NCI-H69 (cell line): Measurements from ENCODE around the gene BRD2.
A peak's percentile ranks its signal among the peaks of the same experiment; 100 is the strongest.

Experiments
- DNase-seq: peaks from one replicate; lab custom pipeline; 2025; lab: John Stamatoyannopoulos, UW

BRD2 gene

DNA sequence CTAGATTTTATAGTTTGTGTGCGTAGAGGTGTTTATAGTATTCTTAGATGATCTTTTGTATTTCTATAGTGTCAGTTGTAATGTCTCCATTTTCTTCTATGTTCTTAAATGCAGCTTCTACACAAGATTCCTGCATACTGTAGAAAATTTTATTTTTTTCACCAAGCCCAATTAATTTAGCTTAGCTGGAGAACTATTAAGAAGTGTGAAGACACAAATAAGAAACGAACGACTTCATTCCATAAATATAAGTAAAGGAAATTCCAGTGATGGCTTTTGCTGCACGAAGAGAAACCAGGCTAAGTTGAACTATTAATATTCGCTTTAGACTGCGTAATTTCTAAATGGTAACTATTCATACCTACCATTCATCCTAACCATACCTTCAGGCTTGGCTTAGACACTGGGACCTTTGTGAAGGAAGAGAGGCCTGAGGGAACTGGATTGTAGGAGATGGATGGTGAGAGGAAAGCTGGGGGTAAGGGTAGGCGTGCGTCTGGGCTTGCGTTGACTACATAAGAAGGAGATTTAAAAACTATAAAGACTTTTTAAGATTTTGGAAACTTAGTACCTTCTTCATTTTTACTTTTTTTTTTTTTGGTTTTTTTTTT lies 25.1 kb downstream of the BRD2 start:
- no peak for DNase-seq

DNA sequence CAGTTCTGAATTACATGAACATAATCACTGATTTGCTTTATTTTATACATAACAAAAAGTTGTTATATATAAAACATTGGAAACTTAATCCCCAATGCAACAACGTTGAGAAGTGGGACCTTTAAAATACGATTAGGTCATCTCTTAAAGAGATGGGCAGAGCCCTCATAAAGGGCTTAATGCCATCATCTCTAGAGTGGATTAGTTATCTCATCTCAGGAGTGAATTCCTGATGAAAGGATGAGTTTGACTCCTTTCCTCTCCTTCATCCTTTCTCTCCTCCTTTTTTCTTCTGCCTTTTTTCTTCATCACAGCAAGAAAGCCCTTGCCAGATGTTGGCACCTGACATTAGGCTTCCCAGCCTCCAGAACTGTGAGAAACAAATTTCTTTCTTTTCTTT lies 27.1 kb downstream of the BRD2 start:
- no peak for DNase-seq

DNA sequence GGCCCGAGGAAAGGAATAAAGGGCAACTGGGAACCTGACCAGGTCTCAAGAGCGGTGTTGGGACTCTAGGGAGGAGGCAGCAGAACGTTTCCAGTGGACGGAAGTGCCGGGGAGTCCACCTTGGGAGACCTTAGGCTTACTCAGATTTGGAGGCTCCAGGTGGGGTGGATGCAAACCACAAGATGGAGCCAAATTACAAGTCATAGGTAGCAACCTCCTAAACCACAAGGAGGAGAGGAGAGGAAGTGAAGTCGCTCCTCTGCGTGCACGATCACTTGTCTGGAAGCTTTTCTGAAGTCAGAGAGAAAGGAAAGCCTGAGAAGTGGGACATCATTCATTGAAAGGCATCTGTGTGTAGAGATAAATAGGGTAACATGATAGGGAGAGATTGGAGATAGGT lies 31.7 kb downstream of the BRD2 start:
- peak; percentile 56 for DNase-seq

DNA sequence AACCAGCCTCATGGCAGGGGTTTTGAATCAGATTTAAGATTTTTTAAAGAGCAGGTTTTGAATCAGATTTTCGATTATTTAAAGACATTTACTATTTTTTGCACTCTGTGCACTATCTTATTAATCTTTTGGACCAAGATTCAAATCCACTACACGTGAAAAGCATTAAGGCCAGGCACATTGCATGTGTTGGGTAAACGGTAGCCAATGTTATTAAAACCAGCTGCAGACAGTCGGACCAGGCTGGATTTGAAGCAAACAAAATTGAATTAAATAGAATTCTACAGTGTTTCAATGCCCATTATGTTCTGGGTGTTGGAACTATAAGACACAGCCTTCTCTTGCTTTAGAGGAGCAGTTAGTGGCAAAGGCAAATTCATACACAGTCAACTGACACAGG lies 33.3 kb downstream of the BRD2 start:
- DNase-seq = no peak

DNA sequence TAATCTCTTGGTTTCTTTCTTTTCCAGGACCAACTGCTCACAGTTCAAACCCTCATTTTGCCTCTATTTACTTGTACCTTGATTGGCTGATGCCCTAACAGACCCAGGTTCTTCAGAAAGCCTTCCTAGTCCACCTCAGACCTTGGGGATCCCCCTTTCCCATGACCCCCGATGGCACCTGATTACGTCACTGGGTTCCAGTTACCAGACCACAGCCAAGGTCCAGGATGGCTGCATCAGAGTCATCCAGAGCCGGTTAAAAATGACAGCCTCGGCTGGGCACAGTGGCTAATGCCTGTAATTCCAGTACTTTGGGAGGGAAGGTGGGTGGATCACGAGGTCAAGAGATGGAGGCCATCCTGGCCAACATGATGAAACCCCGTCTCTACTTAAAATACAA lies 36.5 kb downstream of the BRD2 start:
- DNase-seq = no peak

DNA sequence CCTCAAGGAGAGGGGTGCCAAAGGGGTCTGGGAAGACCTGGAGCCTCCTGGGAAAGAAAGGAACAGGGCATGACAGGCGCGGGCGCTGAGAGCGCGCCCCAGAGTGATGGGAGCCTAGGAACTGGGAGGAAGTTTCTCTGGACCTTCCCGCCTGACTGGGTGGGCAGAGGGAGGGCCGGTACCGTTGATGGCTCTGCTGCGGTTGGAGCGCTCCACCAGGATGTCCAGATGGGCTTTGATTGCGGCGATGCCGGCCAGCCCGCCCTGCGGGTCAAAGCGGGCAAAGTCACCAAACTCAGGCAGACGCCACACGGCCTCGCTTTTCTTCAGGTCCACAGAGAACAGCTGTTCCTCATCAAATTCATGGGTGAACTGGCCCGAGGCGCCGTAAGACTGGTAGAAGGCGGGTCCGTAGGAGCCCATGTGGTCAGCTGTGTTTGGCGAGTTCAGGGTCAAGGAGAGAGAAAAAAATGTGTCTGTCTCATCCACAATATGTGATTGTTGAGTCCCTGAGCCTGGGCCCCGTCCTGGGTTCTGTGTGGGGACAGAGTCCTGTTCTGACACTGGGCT lies 39.5 kb downstream of the BRD2 start:
- DNase-seq = peak; percentile 51

DNA sequence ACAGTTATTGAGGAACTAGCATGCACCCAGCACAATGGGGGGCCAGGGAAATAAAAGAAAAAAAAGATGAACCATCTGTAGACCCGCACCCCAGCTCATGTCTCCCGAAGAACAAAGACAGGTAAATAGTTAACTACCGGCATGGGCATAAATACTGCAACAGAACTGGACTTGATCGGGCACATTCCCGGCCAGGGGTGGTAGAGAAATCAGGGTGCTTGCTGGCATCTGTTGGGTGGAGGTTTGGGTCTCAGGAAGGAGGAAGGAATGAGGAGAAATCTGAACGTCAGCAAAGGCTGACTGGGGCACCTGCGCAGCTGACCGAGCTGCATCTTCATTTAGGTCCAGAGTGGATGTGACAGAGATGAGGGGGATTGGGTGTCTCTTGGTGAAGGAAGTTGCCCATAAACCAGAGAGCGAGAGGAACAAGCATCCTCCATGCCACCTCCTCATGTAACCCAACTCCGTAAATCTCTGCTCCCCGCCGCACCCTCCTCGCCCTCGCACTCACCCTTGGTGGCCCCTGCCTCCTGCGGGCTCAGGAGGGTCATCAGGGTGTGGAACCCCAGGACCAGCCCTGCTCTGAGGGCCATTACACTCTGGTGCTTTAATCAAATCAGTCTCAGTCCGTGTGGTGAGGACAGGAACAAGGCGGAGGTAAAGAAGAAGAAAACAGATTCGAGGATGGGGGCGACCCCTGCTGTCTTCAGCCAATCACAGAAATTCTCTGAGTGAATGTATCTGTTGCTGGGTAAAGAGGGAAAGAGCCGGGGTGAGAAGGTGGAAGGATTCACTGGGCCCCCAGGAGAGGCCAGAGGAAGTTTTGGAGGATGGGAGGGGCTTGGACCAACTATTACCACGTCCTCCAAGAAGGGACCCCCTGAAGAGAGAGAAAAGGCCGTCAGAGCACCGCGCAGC lies 40.8 kb downstream of the BRD2 start, which contains the start of gene HLA-DOA:
HLA-DOA (minus strand) TSS at position 648 of the 918 bp plus-strand sequence.
- peak; percentile 24 for DNase-seq

DNA sequence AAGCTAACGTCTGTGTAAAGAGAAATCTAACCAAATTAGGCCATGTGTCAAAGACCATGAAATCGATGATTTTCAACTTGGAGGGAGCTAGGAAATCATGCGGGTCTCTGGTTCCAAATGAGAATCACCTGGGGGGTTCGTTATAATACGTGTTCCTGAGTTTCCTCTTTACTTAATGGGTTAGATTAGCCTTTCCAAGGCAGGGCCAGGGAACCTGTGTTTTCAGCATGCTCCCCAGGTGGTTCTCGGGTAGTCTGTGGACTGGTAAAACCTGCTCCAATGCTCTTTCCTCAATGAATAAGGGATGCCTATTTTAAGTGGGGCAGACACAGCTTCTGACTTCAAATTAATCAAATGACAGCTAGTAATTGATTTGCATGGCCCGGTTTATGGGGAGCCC lies 42.0 kb downstream of the BRD2 start:
- no peak for DNase-seq

DNA sequence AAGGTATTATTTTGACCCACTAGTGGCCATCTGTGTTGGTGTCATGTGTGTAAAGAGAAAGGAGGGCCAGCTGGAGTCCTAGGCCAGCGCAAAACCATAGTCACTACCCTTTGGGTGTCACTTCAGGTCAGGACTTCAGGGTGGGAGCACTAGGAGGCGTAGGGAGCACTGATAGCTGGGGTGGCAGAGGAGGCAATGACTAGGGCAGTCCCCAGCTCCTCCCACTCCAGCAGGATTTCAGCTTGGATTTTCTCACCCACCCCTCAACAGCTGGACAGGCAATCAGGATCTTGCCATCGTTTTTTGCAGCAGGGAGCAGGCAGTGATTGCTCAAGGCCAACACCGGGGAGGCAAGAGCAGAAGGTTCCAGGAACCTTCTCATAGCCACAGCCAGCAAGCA lies 45.2 kb downstream of the BRD2 start:
- peak; percentile 12 for DNase-seq

DNA sequence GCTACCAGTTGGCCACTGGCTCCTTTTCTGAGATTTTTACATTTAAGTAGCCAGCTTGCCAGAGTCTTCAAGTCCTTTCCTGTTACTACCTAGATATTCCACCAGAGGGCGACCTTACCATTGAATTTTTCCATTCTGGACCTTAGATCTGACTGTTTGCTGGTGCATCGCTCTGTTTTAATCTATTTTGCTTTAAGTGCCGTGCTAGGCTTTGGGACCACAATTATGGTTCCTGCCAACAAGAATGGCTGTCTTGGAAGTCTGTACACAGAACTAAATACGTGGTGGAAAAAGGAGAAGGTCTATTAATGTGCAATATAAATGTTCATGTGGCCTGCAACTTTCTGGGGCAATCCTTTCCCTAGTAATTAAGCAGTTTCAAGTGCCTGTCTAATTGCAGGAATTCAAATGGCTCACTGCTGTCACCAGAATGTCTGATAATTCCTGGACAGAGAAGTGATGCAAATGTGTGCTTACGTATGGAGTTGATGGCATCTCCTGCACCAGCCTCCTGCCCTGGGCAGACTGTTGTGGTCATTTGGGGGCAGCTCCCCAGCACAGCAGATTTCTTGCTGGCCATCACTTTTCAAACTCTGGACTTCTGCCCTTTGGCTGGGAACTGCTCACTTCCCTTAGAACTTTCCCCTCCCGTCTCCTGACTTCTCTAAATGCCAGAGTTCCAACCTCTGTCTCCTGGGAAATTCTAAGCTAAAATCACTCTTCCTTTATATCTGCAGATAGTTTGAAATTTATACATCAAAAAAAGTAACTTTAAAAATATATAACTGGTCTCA lies 46.6 kb downstream of the BRD2 start:
- peak; percentile 77 for DNase-seq

DNA sequence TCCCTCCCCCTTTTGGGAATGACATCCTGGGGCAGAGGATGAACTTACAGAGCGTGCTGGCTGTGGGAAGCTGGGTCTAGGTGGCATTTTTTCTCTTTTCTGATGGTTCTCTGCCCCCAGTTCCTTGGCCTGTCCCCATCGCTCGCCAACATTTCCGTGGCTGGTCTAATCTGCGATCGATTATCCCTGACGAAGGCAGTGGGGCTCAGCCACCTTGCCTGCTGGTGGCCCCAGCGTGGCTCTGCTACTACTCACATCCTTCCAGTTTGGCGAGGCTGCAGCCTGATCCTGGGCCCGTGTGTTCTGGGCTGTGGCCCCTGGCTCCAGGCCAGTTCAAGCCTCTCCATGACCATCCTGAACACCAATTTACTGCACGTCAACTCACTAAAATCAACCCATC lies 47.4 kb downstream of the BRD2 start:
- no peak for DNase-seq

DNA sequence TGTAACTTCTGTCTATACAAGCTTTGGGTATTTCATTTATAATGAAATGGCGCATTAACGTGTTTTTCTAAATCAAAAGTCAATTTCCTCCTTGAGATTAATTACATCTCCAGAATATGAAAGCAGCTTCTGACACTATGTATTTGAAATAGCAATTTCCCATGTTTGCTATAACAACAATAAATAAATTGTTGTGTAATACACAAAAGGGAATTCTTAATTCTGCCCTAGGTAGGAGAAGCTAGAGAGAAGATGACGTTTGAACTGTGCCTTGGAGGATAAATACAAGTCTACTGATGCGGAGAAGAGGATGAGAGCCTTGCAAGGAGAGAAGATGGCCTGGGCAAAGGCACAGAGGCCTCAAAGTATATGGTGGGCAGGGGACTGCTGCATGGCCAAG lies 48.6 kb downstream of the BRD2 start:
- DNase-seq = no peak

DNA sequence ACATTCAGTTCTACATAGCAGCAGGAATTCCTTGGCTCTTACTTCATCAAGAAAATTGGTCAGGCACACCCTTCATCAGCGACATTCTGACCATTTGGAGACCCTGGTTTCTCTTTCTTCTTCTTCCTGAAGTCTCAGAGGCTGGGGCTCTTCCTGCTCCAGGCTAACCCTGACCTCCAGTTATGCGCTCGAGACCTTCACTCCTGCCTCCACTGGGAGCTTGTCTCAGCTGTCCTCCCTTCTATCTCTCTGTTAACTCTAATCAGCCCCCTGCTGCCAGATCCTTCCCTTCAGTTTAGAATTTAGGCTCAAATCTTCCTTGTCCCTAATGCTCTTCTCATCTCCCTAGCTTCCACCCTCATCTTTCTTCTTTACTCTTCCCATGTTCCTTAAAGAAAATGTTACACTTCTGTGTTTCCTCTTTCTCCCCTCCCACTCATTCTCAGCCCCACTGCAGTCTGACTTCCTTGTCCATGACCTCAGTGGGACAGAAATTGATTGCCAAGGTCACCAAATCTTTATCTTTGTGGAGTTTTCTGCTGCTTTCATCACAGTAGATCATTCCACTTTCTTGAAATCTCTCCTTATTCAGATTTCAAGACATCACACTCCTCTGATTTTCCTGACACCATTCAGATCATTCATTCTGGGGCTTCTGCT lies 49.4 kb downstream of the BRD2 start:
- DNase-seq = no peak

DNA sequence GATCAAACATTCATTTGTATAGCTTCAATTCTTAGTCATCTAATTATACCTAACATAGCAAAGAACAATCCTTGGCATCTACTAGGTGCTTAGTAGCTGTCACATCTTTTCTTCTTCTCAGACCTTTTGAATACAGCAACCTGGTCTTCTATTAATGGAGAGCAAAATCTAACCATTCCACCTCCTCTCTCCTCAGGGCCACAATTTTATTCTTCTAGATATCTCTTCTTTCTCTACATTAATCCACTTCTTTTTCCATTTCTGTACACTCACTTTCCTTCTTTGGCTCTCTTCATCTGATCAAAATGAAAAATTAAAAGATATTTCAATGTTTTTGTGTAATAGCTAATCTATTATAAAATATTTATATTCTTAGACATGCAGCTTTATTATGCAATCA lies 50.0 kb downstream of the BRD2 start:
- DNase-seq = peak; percentile 61

DNA sequence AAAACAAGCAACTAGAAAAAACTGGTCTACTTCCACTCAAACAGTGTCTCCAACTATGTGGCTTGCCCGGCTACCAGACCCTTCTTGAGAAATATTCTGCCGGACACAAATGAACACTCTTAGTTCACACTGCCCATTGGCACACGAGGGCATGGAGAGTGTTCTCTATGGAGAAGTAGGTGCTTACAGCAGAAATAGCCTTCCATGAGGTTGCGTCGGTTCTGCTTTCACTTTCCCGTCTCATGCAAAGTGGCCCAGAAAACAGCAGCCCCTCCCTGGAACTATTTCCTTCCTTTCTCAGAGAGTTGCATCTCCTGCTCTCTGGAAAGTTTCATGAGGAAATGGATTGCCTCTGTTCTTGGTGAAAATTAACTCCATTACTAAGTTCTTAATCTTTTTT lies 50.5 kb downstream of the BRD2 start:
- peak; percentile 15 for DNase-seq

DNA sequence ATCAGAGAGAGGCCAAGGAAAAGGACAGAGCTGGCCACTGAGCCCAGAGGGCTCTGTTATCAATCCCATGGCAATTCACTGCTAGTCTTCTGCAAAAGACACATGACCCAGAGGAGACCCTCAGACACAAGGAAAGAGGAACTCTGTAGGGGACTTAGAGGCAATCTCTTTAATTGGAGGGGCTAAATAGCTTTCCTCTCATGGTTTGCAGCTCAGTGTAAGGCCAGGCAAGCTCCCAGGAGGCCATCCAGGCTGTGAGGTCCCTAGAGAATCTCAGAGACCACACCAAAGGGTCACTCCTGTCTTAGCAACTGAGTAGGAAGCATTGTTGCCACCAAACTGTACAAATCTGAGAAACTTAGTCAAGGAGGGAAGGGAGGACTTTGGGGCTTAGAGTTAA lies 51.0 kb downstream of the BRD2 start:
- no peak for DNase-seq

DNA sequence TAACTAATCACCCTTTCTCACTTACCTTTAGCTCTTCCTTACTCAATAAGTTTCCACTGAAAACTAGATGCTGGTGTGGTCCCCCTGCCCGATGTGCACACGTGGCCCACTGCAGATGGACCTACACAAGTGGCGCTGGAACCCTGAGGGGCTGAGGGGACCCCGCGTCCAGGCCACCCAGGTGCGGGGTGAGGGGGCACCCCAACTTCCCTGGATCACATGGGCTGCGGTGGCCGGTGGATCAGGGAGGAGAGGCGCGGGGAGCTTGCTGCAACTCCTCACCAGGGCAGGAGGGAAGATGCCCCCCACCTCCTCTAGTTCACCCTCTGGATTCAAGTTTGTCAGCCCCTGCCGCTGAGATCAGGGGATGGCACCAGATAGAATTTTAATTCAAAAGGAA lies 53.5 kb downstream of the BRD2 start:
- no peak for DNase-seq

DNA sequence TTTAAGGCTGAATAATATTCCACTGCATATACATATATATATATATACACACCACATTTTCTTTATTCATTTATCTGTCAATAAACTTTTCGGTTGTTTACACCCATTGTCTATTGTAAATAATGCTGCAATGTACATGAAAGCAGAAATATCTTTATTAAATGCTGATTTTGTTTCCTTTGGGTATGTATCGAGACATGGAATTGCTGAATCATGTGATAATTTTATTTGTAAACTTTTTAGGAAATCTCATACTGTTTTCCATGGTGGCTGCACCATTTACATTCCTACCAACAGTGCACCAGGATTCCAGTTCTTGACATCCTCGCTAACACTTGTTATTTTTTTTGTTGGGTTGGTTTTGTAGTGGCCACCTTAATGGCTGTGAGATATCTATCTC lies 55.1 kb downstream of the BRD2 start:
- no peak for DNase-seq

DNA sequence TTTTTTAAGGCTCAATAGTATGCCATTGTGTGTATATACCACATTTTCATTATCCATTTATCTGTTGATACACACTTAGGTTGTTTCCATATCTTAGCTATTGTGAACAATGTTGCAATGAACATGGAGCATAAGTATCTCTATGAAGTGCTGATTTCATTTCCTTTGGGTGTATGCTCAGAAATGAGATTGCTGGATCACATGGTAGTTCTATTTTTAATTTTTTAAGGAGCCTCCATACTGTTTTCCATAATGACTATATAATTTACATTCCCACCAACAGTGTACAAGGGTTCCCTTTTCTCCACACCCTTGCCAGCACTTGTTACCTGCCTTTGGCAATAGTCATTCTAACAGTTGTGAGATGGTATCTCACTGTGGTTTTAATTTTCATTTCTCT lies 56.1 kb downstream of the BRD2 start:
- DNase-seq = no peak

DNA sequence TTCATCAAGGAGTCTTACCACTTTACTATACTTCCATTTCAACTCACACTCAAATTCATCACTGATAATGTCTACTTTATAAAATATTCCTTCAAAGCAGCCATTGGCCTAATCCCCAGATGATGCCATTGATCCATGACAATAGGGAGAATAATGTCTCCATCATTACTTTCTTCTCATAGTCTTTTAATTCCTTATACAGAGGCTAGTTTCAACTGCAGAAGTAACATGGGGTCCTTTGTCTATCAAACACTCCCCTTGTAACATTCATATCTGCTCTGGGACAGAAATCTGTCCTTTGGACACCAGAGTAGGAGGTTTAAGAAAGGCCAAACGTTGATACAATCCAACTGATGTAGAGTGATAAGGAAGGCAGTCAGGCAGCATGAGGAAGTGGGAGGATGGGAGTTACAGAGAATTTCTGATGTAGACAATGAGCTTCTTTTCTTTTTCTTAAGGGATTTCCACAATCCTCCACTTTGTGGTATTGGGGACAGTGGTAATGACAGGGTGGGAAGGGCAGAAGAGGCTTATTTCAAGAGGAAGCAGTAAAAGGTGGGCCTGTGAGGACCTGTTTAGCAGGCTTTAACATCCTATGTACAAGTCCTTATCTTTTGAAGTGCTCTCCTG lies 59.9 kb downstream of the BRD2 start:
- DNase-seq = no peak
